ENCODE data around the gene TICAM1.
A peak's percentile ranks its signal among the peaks of the same experiment; 100 is the strongest.
"Not testable (repeated sequence)": the region's sequence is repeated elsewhere in the genome, so short reads cannot be mapped to it uniquely, and the experiment has no call there.

The TICAM1 gene

DNA sequence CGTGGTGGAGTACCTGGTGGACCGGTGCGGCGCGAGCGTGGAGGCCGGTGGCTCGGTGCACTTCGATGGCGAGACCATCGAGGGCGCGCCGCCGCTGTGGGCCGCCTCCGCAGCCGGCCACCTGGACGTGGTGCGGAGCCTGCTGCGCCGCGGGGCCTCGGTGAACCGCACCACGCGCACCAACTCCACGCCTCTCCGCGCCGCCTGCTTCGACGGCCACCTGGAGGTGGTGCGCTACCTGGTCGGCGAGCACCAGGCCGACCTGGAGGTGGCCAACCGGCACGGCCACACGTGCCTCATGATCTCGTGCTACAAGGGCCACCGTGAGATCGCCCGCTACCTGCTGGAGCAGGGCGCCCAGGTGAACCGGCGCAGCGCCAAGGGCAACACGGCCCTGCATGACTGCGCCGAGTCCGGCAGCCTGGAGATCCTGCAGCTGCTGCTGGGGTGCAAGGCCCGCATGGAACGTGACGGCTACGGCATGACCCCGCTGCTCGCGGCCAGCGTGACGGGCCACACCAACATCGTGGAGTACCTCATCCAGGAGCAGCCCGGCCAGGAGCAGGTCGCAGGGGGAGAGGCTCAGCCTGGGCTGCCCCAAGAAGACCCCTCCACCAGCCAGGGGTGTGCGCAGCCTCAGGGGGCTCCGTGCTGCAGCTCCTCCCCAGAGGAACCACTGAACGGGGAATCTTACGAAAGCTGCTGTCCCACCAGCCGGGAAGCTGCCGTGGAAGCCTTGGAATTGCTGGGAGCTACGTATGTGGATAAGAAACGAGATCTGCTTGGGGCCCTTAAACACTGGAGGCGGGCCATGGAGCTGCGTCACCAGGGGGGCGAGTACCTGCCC is 39.3 kb downstream of the TICAM1 start:
- peaks cover 16 to 31% of the 10 kb centered on the region in 2 donors for H3K4me1 ChIP-seq (ENCODE audit: control insufficient read depth in 1 of 2, insufficient read depth in 2 of 2, low read length in 2 of 2)
- not testable (repeated sequence) for H3K27me3 ChIP-seq (ENCODE audit: control insufficient read depth in 1 of 2, insufficient read depth in 2 of 2, low read length in 2 of 2); H3K9me3 ChIP-seq (ENCODE audit: control insufficient read depth in 1 of 2, low read length in 2 of 2)
- H3K36me3 ChIP-seq (ENCODE audit: control insufficient read depth in 1 of 2, insufficient read depth in 2 of 2, low read length in 2 of 2), result peaks cover 12 to 35% of the 10 kb centered on the region in 2 donors
- peak overlapping the region; percentile 64 to 83 for H3K4me3 ChIP-seq (ENCODE audit: low read depth in 1 of 2, low read length in 2 of 2)
- H3K9ac ChIP-seq (ENCODE audit: low read depth in 1 of 2, low read length in 2 of 2), result peak overlapping the region; percentile 77 to 80
- H3K27ac ChIP-seq (ENCODE audit: low read depth, low read length), result peak overlapping the region; percentile 75

DNA sequence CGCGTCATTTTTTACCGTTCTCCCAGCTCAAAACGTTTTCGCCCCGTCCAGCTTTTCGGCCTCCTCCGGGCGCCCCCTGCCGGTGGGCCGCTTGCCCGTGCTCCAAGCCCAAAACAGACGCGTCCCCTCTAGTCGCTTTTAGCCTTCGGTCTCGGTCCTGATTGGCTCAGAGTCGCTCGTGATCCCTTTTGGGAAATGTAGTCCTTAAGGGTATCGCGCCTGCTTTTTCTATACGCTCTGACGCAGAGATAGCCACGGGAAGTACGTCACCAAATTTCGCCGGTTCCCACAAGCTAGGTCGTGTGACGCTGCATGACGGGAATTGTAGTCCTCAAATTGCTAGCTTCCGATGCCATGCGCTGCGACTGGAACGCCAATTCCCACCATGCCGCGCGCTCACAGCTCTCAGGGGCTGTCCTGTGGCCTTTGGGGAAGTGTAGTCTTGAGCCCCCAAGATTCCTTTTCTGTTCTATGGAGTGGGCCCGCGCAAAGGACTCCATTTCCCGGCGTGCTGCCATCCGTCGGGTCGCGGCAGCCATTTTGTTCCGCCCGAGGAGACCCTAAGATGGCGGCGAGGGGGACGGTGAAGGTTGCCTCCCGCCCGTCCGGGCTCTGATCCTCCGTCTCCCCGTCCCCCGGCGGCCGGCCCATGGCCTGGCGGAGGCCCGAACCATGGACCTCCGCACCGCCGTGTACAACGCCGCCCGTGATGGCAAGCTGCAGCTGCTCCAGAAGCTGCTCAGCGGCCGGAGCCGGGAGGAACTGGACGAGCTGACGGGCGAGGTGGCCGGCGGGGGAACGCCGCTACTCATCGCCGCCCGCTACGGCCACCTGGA is 40.1 kb downstream of the TICAM1 start, which contains the start of gene FEM1A:
Gene FEM1A (plus strand): TSS at position 552 of the 836 bp plus-strand sequence. CDS start 121 bp downstream, at position 673.
- peak within 1 kb of the TSS; percentile 77 to 80 for H3K9ac ChIP-seq (ENCODE audit: low read depth in 1 of 2, low read length in 2 of 2)
- H3K27me3 ChIP-seq (ENCODE audit: control insufficient read depth in 1 of 2, insufficient read depth in 2 of 2, low read length in 2 of 2), result no peaks in the 10 kb centered on the region
- peak within 1 kb of the TSS; percentile 75 for H3K27ac ChIP-seq (ENCODE audit: low read depth, low read length)

DNA sequence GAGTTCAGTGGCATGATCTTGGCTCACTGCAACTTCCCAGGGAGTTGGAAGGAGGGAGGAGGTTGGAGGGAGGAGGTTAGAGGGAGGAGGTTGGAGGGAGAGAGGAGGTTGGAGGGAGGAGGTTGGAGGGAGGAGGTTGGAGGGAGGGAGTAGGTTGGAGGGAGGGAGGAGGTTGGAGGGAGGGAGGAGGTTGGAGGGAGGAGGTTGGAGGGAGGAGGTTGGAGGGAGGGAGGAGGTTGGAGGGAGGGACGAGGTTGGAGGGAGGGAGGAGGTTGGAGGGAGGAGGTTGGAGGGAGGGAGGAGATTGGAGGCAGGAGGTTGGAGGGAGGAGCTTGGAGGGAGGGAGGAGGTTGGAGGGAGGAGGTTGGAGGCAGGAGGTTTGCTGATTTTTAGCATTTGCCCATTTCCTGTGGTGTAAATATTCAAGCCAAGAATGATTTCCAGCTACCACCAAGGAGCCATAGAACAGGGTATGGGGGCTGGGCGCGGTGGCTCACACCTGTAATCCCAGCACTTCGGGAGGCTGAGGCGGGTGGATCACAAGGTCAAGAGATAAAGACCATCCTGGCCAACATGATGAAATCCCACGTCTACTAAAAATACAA is 45.0 kb downstream of the TICAM1 start:
- not testable (repeated sequence) for H3K27ac ChIP-seq (ENCODE audit: low read depth, low read length); H3K9me3 ChIP-seq (ENCODE audit: control insufficient read depth in 1 of 2, low read length in 2 of 2); H3K9ac ChIP-seq (ENCODE audit: low read depth in 1 of 2, low read length in 2 of 2); H3K36me3 ChIP-seq (ENCODE audit: control insufficient read depth in 1 of 2, insufficient read depth in 2 of 2, low read length in 2 of 2); H3K4me3 ChIP-seq (ENCODE audit: low read depth in 1 of 2, low read length in 2 of 2); H3K27me3 ChIP-seq (ENCODE audit: control insufficient read depth in 1 of 2, insufficient read depth in 2 of 2, low read length in 2 of 2); H3K4me1 ChIP-seq (ENCODE audit: control insufficient read depth in 1 of 2, insufficient read depth in 2 of 2, low read length in 2 of 2)

More for the DNA sequence above, 40.1 kb downstream of the TICAM1 start, which contains the start of gene FEM1A:
- H3K36me3 ChIP-seq (ENCODE audit: control insufficient read depth in 1 of 2, insufficient read depth in 2 of 2, low read length in 2 of 2), result peaks cover 6 to 29% of the 10 kb centered on the region in 2 donors
- H3K4me1 ChIP-seq (ENCODE audit: control insufficient read depth in 1 of 2, insufficient read depth in 2 of 2, low read length in 2 of 2), result peaks cover 16 to 31% of the 10 kb centered on the region in 2 donors
- no peaks in the 10 kb centered on the region for H3K9me3 ChIP-seq (ENCODE audit: control insufficient read depth in 1 of 2, low read length in 2 of 2)
- peak within 1 kb of the TSS; percentile 64 to 83 for H3K4me3 ChIP-seq (ENCODE audit: low read depth in 1 of 2, low read length in 2 of 2)

DNA sequence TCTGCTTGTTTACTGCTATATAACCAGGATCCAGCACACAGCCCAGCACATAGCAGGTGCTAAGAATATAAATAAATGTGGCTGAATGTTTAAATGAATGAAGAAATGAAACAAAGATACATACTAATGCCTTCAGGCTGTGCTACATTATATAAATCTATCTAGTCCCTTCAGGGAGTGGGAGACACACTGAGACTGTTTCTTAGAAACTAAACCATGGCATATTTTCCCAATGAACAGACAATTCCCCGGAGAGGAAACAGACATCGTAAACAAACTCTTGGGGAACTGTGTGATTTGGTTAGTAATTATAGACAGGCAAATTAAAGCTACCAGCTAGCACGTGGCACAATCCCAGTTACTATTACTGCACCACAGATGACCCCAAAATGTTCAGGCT is 49.7 kb downstream of the TICAM1 start:
- no peak overlapping the region for H3K9ac ChIP-seq (ENCODE audit: low read depth in 1 of 2, low read length in 2 of 2)
- peaks cover 4% of the 10 kb centered on the region in 2 donors for H3K9me3 ChIP-seq (ENCODE audit: control insufficient read depth in 1 of 2, low read length in 2 of 2)
- no peaks in the 10 kb centered on the region for H3K27me3 ChIP-seq (ENCODE audit: control insufficient read depth in 1 of 2, insufficient read depth in 2 of 2, low read length in 2 of 2)
- no peaks in the 10 kb centered on the region for H3K4me1 ChIP-seq (ENCODE audit: control insufficient read depth in 1 of 2, insufficient read depth in 2 of 2, low read length in 2 of 2)
- no peaks in the 10 kb centered on the region for H3K36me3 ChIP-seq (ENCODE audit: control insufficient read depth in 1 of 2, insufficient read depth in 2 of 2, low read length in 2 of 2)
- H3K27ac ChIP-seq (ENCODE audit: low read depth, low read length), result no peak overlapping the region
- H3K4me3 ChIP-seq (ENCODE audit: low read depth in 1 of 2, low read length in 2 of 2), result no peak overlapping the region

DNA sequence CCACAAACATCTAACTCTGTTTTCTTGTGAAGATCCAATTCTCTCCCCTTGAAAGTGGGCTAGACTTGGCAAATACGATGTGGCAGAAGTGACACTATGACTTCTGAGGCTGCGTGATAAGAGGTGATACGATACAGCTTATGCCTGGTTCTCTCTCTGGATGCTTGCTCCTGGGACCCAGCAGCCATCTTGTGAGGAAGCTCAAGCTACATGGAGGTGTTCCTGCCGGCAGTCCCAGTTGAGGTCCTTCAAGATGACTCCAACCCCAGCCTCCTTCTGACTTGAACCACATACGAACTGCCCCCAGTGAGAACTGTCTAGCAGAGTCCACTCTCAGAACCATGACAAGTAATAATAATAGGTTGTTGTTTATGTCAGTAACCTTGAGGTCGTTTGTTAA is 50.7 kb downstream of the TICAM1 start:
- no peak overlapping the region for H3K27ac ChIP-seq (ENCODE audit: low read depth, low read length)
- H3K4me1 ChIP-seq (ENCODE audit: control insufficient read depth in 1 of 2, insufficient read depth in 2 of 2, low read length in 2 of 2), result no peaks in the 10 kb centered on the region
- H3K4me3 ChIP-seq (ENCODE audit: low read depth in 1 of 2, low read length in 2 of 2), result no peak overlapping the region
- no peak overlapping the region for H3K9ac ChIP-seq (ENCODE audit: low read depth in 1 of 2, low read length in 2 of 2)
- no peaks in the 10 kb centered on the region for H3K36me3 ChIP-seq (ENCODE audit: control insufficient read depth in 1 of 2, insufficient read depth in 2 of 2, low read length in 2 of 2)
- H3K27me3 ChIP-seq (ENCODE audit: control insufficient read depth in 1 of 2, insufficient read depth in 2 of 2, low read length in 2 of 2), result no peaks in the 10 kb centered on the region
- peaks cover 4% of the 10 kb centered on the region in 2 donors for H3K9me3 ChIP-seq (ENCODE audit: control insufficient read depth in 1 of 2, low read length in 2 of 2)

DNA sequence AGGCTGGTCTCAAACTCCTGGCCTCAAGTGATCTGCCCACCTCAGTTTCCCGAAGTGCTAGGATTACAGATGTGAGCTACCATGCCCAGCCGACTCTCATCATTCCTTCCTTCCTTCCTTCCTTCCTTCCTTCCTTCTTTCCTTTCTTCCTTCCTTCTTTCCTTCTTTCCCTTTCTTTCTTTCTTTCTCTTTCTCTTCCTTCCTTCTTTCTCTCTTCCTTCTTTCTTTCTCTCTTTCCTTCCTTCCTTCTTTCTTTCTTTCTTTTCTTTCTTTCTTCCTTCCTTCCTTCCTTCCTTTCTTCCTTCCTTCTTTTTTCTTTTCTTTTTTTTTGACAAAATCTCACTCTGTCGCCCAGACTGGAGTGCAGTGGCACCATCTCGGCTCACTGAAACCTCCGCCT is 53.4 kb downstream of the TICAM1 start:
- not testable (repeated sequence) for H3K4me1 ChIP-seq (ENCODE audit: control insufficient read depth in 1 of 2, insufficient read depth in 2 of 2, low read length in 2 of 2); H3K4me3 ChIP-seq (ENCODE audit: low read depth in 1 of 2, low read length in 2 of 2); H3K27me3 ChIP-seq (ENCODE audit: control insufficient read depth in 1 of 2, insufficient read depth in 2 of 2, low read length in 2 of 2); H3K9me3 ChIP-seq (ENCODE audit: control insufficient read depth in 1 of 2, low read length in 2 of 2); H3K36me3 ChIP-seq (ENCODE audit: control insufficient read depth in 1 of 2, insufficient read depth in 2 of 2, low read length in 2 of 2); H3K27ac ChIP-seq (ENCODE audit: low read depth, low read length); H3K9ac ChIP-seq (ENCODE audit: low read depth in 1 of 2, low read length in 2 of 2)

DNA sequence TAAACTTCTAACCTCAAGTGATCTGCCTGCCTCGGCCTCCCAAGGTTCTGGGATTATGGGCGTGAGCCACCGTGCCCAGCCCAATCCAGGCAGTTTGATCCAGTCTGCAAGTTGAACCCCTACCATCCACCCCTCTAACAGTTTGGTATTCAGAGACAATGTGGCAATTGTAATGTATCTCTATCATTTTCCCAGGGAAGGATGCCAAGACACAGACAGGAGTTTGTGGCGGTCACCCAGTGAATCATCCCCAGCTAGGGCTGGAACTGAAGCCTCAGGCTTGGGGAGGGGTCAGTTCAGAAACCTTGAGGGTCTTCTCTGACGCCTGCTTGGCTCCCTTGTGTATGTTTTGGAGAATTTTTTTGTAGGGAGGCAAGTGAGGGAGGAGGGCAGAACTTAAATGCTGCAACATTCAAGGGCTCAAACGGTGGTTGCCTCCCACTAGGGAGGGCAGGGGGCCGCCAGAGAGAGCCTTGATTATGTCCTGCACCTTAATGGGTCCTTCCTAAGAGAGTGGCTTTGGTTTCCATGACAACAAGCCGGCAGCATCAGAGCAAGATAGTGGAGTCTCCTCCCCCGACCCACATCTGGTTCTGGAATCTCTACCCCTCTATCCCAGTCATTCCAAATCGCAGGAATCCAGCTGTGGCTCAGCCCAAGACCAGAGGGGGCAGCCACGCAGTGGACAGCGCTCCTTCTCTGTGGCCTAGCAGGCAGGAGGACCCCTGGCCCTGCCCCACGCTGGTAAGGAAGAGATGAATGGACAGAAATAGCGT is 54.9 kb downstream of the TICAM1 start:
- H3K4me1 ChIP-seq (ENCODE audit: control insufficient read depth in 1 of 2, insufficient read depth in 2 of 2, low read length in 2 of 2), result no peaks in the 10 kb centered on the region
- H3K27me3 ChIP-seq (ENCODE audit: control insufficient read depth in 1 of 2, insufficient read depth in 2 of 2, low read length in 2 of 2), result peaks cover 0 to 3% of the 10 kb centered on the region in 2 donors
- no peaks in the 10 kb centered on the region for H3K36me3 ChIP-seq (ENCODE audit: control insufficient read depth in 1 of 2, insufficient read depth in 2 of 2, low read length in 2 of 2)
- peaks cover 4% of the 10 kb centered on the region in 2 donors for H3K9me3 ChIP-seq (ENCODE audit: control insufficient read depth in 1 of 2, low read length in 2 of 2)
- no peak overlapping the region for H3K9ac ChIP-seq (ENCODE audit: low read depth in 1 of 2, low read length in 2 of 2)
- no peak overlapping the region for H3K27ac ChIP-seq (ENCODE audit: low read depth, low read length)
- H3K4me3 ChIP-seq (ENCODE audit: low read depth in 1 of 2, low read length in 2 of 2), result no peak overlapping the region

DNA sequence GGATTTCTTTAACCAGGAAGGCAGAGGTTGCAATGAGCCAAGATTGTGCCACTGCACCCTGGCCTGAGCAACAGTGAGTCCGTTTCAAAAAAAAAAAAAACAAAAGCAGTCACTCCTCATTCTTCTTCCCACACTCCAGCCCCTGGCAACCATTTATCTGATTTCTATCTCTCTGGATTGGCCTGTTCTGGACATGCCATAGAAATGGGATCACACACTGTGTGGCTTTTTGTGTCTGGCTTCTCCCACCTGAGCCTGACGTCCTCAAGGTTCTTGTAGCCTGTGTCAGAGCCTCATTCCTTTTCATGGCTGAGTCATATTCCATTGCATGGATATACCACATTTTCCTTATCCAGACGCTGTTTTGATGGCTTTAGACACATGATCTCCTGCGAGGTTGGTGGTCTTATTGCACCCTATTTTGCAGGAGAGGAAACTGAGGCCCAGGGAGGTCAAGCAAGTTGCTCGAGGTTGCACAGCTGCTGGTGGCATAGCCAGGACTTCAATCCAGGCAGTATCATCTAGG is 55.8 kb downstream of the TICAM1 start:
- H3K4me3 ChIP-seq (ENCODE audit: low read depth in 1 of 2, low read length in 2 of 2), result no peak overlapping the region
- H3K27me3 ChIP-seq (ENCODE audit: control insufficient read depth in 1 of 2, insufficient read depth in 2 of 2, low read length in 2 of 2), result peaks cover 0 to 3% of the 10 kb centered on the region in 2 donors
- no peaks in the 10 kb centered on the region for H3K4me1 ChIP-seq (ENCODE audit: control insufficient read depth in 1 of 2, insufficient read depth in 2 of 2, low read length in 2 of 2)
- peaks cover under 1% of the 10 kb centered on the region in 2 donors for H3K9me3 ChIP-seq (ENCODE audit: control insufficient read depth in 1 of 2, low read length in 2 of 2)
- no peak overlapping the region for H3K9ac ChIP-seq (ENCODE audit: low read depth in 1 of 2, low read length in 2 of 2)
- no peaks in the 10 kb centered on the region for H3K36me3 ChIP-seq (ENCODE audit: control insufficient read depth in 1 of 2, insufficient read depth in 2 of 2, low read length in 2 of 2)
- no peak overlapping the region for H3K27ac ChIP-seq (ENCODE audit: low read depth, low read length)

DNA sequence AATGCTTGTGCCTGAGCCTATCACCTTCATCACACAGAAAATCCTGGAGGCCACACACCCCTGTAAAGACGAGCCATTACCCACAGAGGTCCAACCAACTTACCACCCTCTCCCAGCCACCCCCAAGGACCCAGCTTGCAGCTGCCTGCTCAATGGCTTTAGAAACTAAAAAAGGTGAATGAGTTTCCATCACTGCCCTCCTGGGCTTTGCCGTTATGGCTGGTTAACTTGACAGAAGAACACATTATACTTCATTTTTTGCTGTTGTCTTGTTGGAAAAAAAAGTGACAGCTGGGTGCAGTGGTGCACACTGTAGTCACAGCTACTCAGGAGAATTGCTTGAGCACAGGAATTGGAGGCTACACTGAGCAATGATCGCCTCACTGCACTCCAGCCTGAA is 57.4 kb downstream of the TICAM1 start:
- no peak overlapping the region for H3K27ac ChIP-seq (ENCODE audit: low read depth, low read length)
- H3K9me3 ChIP-seq (ENCODE audit: control insufficient read depth in 1 of 2, low read length in 2 of 2), result no peaks in the 10 kb centered on the region
- no peaks in the 10 kb centered on the region for H3K36me3 ChIP-seq (ENCODE audit: control insufficient read depth in 1 of 2, insufficient read depth in 2 of 2, low read length in 2 of 2)
- peaks cover 0 to 3% of the 10 kb centered on the region in 2 donors for H3K27me3 ChIP-seq (ENCODE audit: control insufficient read depth in 1 of 2, insufficient read depth in 2 of 2, low read length in 2 of 2)
- no peak overlapping the region for H3K9ac ChIP-seq (ENCODE audit: low read depth in 1 of 2, low read length in 2 of 2)
- H3K4me1 ChIP-seq (ENCODE audit: control insufficient read depth in 1 of 2, insufficient read depth in 2 of 2, low read length in 2 of 2), result no peaks in the 10 kb centered on the region
- no peak overlapping the region for H3K4me3 ChIP-seq (ENCODE audit: low read depth in 1 of 2, low read length in 2 of 2)

Data from duodenal mucosa (tissue), 2 donors.